Neural cell (in vitro differentiated cells): ENCODE measurements around the gene GALNT12. TPM values are rescaled to one million over a fixed set of nuclear protein-coding genes. Genes with fewer than 3 reads are reported as not detected.

Source experiments
- H2AFZ ChIP-seq: fragments of 200-600, 300-800 bp; sonication (generic), shearing (Covaris generic); 2 replicates; pipeline ENCODE4 v1.6.0; 2014; ENCODE audit warnings: low read depth, mild to moderate bottlenecking, antibody characterized with exemption, low read length, moderate library complexity
- H3F3A ChIP-seq: fragments of 200-600 bp; shearing (Covaris generic); 2 replicates; pipeline ENCODE4 v1.6.1; 2016; ENCODE audit warnings: mild to moderate bottlenecking, moderate library complexity, mixed read lengths, antibody characterized with exemption, low read length; ENCODE audit not compliant: insufficient read depth, poor library complexity, severe bottlenecking
- H3K27ac ChIP-seq: fragments of 200-600, 300-800 bp; sonication (generic), shearing (Covaris generic); 2 replicates; pipeline ENCODE4 v1.5.1; 2014; ENCODE audit warnings: mild to moderate bottlenecking, low read length, moderate library complexity
- H3K27me3 ChIP-seq: fragments of 300-800, 200-600 bp; sonication (generic), shearing (Covaris generic); 2 replicates; pipeline ENCODE4 v1.6.0; 2014; ENCODE audit warnings: mild to moderate bottlenecking, low read depth, low read length, moderate library complexity; ENCODE audit not compliant: insufficient read depth
- H3K36me3 ChIP-seq: fragments of 300-800, 200-600 bp; sonication (generic), shearing (Covaris generic); 2 replicates; pipeline ENCODE4 v1.5.1; 2014; ENCODE audit warnings: mild to moderate bottlenecking, antibody characterized with exemption, low read length, moderate library complexity; ENCODE audit not compliant: insufficient read depth
- H3K4me2 ChIP-seq: fragments of 300-800, 200-600 bp; sonication (generic), shearing (Covaris generic); 2 replicates; pipeline ENCODE4 v1.6.0; 2014; ENCODE audit warnings: mild to moderate bottlenecking, low read length
- H3K4me3 ChIP-seq: fragments of 300-800, 200-600 bp; sonication (generic), shearing (Covaris generic); 2 replicates; pipeline ENCODE4 v1.5.1; 2014; ENCODE audit warnings: mild to moderate bottlenecking, low read length, moderate library complexity
- H3K79me2 ChIP-seq: fragments of 200-600 bp; shearing (Covaris generic); replicated peaks from 2 replicates; pipeline ENCODE4 v1.6.0; 2014; ENCODE audit warnings: mild to moderate bottlenecking, low read length, moderate library complexity; ENCODE audit not compliant: insufficient read depth
- H3K9ac ChIP-seq: fragments of 300-800, 200-600 bp; sonication (generic), shearing (Covaris generic); 2 replicates; pipeline ENCODE4 v1.6.1; 2016; ENCODE audit warnings: mild to moderate bottlenecking, low read length, mixed read lengths
- H3K9me2 ChIP-seq: fragments of 200-600 bp; shearing (Covaris generic); 2 replicates; pipeline ENCODE4 v1.6.1; 2016; ENCODE audit warnings: mild to moderate bottlenecking, low read length, mixed read lengths; ENCODE audit not compliant: insufficient read depth
- H3K9me3 ChIP-seq: fragments of 200-600, 300-800 bp; sonication (generic), shearing (Covaris generic); 2 replicates; pipeline ENCODE4 v1.6.1; 2016; ENCODE audit warnings: mild to moderate bottlenecking, mixed run types, low read length, moderate library complexity, mixed read lengths
- H4K20me1 ChIP-seq: fragments of 200-600 bp; shearing (Covaris generic); 2 replicates; pipeline ENCODE4 v1.6.1; 2016; ENCODE audit warnings: mild to moderate bottlenecking, mixed run types; ENCODE audit not compliant: insufficient read depth
- CTCF ChIP-seq: fragments of 450-650 bp; IDR thresholded peaks from 2 replicates; pipeline ENCODE4 v1.5.1; 2014; ENCODE audit warnings: antibody characterized with exemption, mild to moderate bottlenecking, moderate library complexity; ENCODE audit not compliant: poor library complexity, severe bottlenecking
- EP300 ChIP-seq: fragments of 450-650 bp; conservative IDR thresholded peaks from 2 replicates; pipeline ENCODE4 v1.6.1; 2014; ENCODE audit warnings: antibody characterized with exemption, mild to moderate bottlenecking, moderate library complexity; ENCODE audit not compliant: poor library complexity, severe bottlenecking
- EZH2 ChIP-seq: fragments of 200-600, 300-800 bp; shearing (Covaris generic), sonication (generic); IDR thresholded peaks from 2 replicates; pipeline ENCODE4 v1.6.1; 2014; ENCODE audit warnings: antibody characterized with exemption, low read length, borderline replicate concordance, mild to moderate bottlenecking; ENCODE audit not compliant: insufficient read depth, poor library complexity, severe bottlenecking
- MXI1 ChIP-seq: fragments of 450-650 bp; conservative IDR thresholded peaks from 2 replicates; pipeline ENCODE4 v1.6.1; 2014; ENCODE audit warnings: antibody characterized with exemption, mild to moderate bottlenecking; ENCODE audit not compliant: poor library complexity, severe bottlenecking
- POLR2AphosphoS5 ChIP-seq: IDR thresholded peaks from 2 replicates; pipeline ENCODE4 v1.6.1; 2012
- RAD21 ChIP-seq: fragments of 450-650 bp; conservative IDR thresholded peaks from 2 replicates; pipeline ENCODE4 v1.6.1; 2014; ENCODE audit warnings: antibody characterized with exemption, mild to moderate bottlenecking, moderate library complexity
- REST ChIP-seq: IDR thresholded peaks from 2 replicates; pipeline ENCODE4 v1.6.1; 2012; ENCODE audit warnings: borderline replicate concordance
- SMC3 ChIP-seq: fragments of 450-650 bp; conservative IDR thresholded peaks from 2 replicates; pipeline ENCODE4 v1.6.1; 2014; ENCODE audit warnings: antibody characterized with exemption, mild to moderate bottlenecking, moderate library complexity; ENCODE audit not compliant: poor library complexity
- TAF1 ChIP-seq: IDR thresholded peaks from 2 replicates; pipeline ENCODE4 v1.6.1; 2012; ENCODE audit warnings: low read depth
- polyA plus RNA-seq: library from polyadenylated mRNA; depleted of rRNA; stranded (reverse); fragments of >200 nt; gene quantifications from 2 replicates; pipeline ENCODE4 v1.2.3, GENCODE V29; 2014

GALNT12 gene
- polyA plus RNA-seq, 1 donor from 2014 or later = 8.4 TPM

DNA sequence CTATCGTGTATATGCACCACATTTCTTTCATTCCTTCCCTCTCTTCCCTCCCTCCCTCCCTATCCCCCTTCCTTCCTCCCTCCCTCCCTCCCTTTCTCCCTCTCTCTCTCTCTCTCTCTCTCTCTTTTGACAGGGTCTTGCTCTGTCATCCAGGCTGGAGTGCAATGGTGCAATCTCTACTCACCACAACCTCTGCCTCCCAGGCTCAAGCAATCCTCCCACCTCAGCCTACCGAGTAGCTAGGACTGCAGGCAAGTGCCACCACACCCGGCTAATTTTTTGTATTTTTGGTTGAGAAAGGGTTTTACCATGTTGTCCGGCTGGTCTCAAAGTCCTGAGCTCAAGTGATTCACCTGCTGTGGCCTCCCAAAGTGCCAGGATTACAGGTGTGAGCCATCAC, 10.0 kb upstream of the GALNT12 start:
- Histone ChIP-seq H3F3A (no peaks in the 10 kb centered on the region), H3K9ac (no peak overlapping the region), H3K4me2 (no peak overlapping the region), H3K27ac (no peak overlapping the region), H3K9me3 (no peaks in the 10 kb centered on the region), H2AFZ (no peak overlapping the region), H3K36me3 (no peaks in the 10 kb centered on the region), H3K9me2 (no peaks in the 10 kb centered on the region), H4K20me1 (no peaks in the 10 kb centered on the region), H3K4me3 (no peak overlapping the region), H3K27me3 (no peaks in the 10 kb centered on the region), H3K79me2 (no peaks in the 10 kb centered on the region)
- TF ChIP-seq EZH2 (no peak), CTCF (no peak), POLR2AphosphoS5 (no peak), SMC3 (no peak), REST (no peak), EP300 (no peak), RAD21 (no peak), TAF1 (no peak), MXI1 (no peak)

- no peak overlapping the region for H2AFZ ChIP-seq
- no peaks in the 10 kb centered on the region for H3K9me3 ChIP-seq
- H3K36me3 ChIP-seq = no peaks in the 10 kb centered on the region
- no peaks in the 10 kb centered on the region for H3K27me3 ChIP-seq
- H3K27ac ChIP-seq = no peak overlapping the region
- no peaks in the 10 kb centered on the region for H4K20me1 ChIP-seq
- H3K9ac ChIP-seq = no peak overlapping the region
- TF ChIP-seq RAD21 (no peak), TAF1 (no peak), EP300 (no peak), POLR2AphosphoS5 (no peak), EZH2 (no peak), MXI1 (no peak), REST (no peak), SMC3 (no peak), CTCF (no peak)
- no peaks in the 10 kb centered on the region for H3F3A ChIP-seq
- H3K4me3 ChIP-seq = no peak overlapping the region
- H3K79me2 ChIP-seq = no peaks in the 10 kb centered on the region
- no peak overlapping the region for H3K4me2 ChIP-seq
- no peaks in the 10 kb centered on the region for H3K9me2 ChIP-seq
These were observed 9.2 kb upstream of the GALNT12 start for GRCh38 chr9:98798254-98798653.
